Keratinocyte (primary cell): ENCODE data around the gene ZNF512B.

Experiments
- CTCF ChIP-seq, 3 experiments: IDR thresholded peaks in 1 of 3; conservative IDR thresholded peaks in 1 of 3; optimal IDR thresholded peaks in 1 of 3; 2 replicates in 2 of 3; 3 replicates in 1 of 3; pipeline versions ENCODE3 to v1.5.1; 2011; ENCODE audit warnings: low read length in 3 of 3, mild to moderate bottlenecking in 3 of 3, moderate library complexity in 2 of 3, control low read depth in 1 of 3, inconsistent platforms in 1 of 3; ENCODE audit not compliant: insufficient read depth in 2 of 3; ENCODE audit errors: extremely low read depth in 1 of 3
- EZH2 ChIP-seq: IDR thresholded peaks from one replicate; pipeline ENCODE4 v1.6.1; 2012; ENCODE audit warnings: inconsistent platforms, mild to moderate bottlenecking, low read length, moderate library complexity

- no peak for TF ChIP-seq EZH2
- no peak for TF ChIP-seq CTCF (optimal IDR thresholded peaks at IDR 0.05 in 1 of 3, IDR thresholded peaks at IDR 0.05 in 1 of 3, conservative IDR thresholded peaks at IDR 0.05 in 1 of 3; ENCODE audit: extremely low read depth in 1 of 3, insufficient read depth in 2 of 3, low read length in 3 of 3)
Measured at GRCh38 chr20:63917811-63918210, 51.9 kb downstream of the ZNF512B start.
